RWPE2 (cell line): ENCODE measurements around the gene DGKK.

Source experiments
- ATAC-seq: fragments of 200-7000 bp; cut with Tn5 transposase; 3 replicates; pipeline ENCODE4 v1.9.1; 2021; ENCODE audit warnings: low read depth
- DNase-seq: peaks from one replicate; pipeline ENCODE4 v3.0.0-alpha.2; 2020; ENCODE audit warnings: low spot score
- H3K27ac ChIP-seq: fragments of 450-650 bp; 2 replicates; pipeline ENCODE4 v1.5.1; 2017; ENCODE audit warnings: mild to moderate bottlenecking; ENCODE audit not compliant: poor library complexity, severe bottlenecking
- H3K27me3 ChIP-seq: fragments of 250-450 bp; sonication (Bioruptor Pico); 2 replicates; pipeline ENCODE4 v1.5.1; 2021; ENCODE audit warnings: mild to moderate bottlenecking, moderate library complexity; ENCODE audit not compliant: insufficient read depth, poor library complexity, severe bottlenecking
- H3K36me3 ChIP-seq: fragments of 250-450 bp; sonication (Bioruptor Pico); 2 replicates; pipeline ENCODE4 v1.5.1; 2020; ENCODE audit warnings: low read depth, mild to moderate bottlenecking, moderate library complexity
- H3K4me1 ChIP-seq: fragments of 250-450 bp; sonication (Bioruptor Pico); 2 replicates; pipeline ENCODE4 v1.5.1; 2021; ENCODE audit warnings: mild to moderate bottlenecking, moderate library complexity; ENCODE audit not compliant: insufficient read depth, poor library complexity, severe bottlenecking
- H3K4me3 ChIP-seq: fragments of 250-450 bp; sonication (Bioruptor Pico); 2 replicates; pipeline ENCODE4 v1.5.1; 2021; ENCODE audit warnings: mild to moderate bottlenecking, moderate library complexity; ENCODE audit not compliant: severe bottlenecking
- H3K9me3 ChIP-seq: fragments of 250-450 bp; sonication (Bioruptor Pico); 2 replicates; pipeline ENCODE4 v1.5.1; 2021; ENCODE audit warnings: mild to moderate bottlenecking, moderate library complexity; ENCODE audit not compliant: severe bottlenecking
- TF ChIP-seq, protein P1 (sequence below): fragments of 450-650 bp; IDR thresholded peaks from one replicate; pipeline ENCODE4 v1.5.1; 2017; ENCODE audit warnings: mild to moderate bottlenecking, moderate library complexity; ENCODE audit not compliant: poor library complexity, severe bottlenecking

Gene DGKK

DNA sequence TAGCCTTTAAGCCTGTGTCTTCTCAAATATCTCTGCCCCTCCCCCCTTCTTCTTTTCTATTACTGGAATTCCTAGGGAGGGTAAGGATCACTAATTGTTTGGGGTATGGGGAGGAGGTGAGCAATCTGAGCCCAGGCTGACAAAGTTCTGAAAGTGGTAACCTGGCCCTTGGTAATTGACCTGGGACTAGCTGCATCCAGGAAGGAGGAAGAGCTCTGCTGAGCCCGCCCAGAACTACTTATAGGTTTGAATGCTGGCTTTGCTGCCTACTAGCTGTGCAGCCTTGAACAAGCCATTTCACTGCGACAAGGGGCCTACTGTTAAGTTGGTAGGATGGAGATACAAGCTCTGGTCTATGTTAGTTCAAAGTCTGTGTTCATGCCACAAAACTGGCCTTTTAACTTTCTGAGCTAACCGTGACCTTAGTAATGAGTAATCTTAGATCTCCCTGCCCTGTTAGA, 37.8 kb downstream of the DGKK start:
- TF ChIP-seq, protein P1, sequence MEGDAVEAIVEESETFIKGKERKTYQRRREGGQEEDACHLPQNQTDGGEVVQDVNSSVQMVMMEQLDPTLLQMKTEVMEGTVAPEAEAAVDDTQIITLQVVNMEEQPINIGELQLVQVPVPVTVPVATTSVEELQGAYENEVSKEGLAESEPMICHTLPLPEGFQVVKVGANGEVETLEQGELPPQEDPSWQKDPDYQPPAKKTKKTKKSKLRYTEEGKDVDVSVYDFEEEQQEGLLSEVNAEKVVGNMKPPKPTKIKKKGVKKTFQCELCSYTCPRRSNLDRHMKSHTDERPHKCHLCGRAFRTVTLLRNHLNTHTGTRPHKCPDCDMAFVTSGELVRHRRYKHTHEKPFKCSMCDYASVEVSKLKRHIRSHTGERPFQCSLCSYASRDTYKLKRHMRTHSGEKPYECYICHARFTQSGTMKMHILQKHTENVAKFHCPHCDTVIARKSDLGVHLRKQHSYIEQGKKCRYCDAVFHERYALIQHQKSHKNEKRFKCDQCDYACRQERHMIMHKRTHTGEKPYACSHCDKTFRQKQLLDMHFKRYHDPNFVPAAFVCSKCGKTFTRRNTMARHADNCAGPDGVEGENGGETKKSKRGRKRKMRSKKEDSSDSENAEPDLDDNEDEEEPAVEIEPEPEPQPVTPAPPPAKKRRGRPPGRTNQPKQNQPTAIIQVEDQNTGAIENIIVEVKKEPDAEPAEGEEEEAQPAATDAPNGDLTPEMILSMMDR = no peak
- DNase-seq = no peak

DNA sequence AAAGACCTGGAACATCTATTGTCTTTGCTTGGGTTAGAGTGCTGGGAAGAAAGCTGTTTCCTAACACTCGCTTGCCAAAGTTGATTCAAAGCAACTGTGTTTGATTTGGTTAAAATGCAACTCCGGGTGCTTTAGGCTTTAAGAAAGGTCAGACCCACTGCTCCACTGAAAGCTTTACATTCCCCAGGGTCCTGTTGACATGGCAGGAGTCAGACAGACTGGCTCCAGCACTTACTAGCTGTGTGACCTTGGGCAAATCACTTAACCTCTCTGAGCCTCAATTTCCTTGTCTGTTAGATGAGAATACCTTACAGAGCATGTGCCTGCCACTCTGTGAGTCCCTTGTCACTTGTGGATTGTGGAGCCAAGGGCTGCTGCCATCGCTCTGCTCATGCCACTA, 39.0 kb downstream of the DGKK start:
- no peak for ATAC-seq

More for the DNA sequence above, 37.8 kb downstream of the DGKK start:
- no peak for ATAC-seq
- H3K27me3 ChIP-seq = no peaks in the 10 kb centered on the region
- no peaks in the 10 kb centered on the region for H3K9me3 ChIP-seq
- no peak overlapping the region for H3K4me3 ChIP-seq
- H3K36me3 ChIP-seq = no peaks in the 10 kb centered on the region
- no peak overlapping the region for H3K27ac ChIP-seq
- no peaks in the 10 kb centered on the region for H3K4me1 ChIP-seq

DNA sequence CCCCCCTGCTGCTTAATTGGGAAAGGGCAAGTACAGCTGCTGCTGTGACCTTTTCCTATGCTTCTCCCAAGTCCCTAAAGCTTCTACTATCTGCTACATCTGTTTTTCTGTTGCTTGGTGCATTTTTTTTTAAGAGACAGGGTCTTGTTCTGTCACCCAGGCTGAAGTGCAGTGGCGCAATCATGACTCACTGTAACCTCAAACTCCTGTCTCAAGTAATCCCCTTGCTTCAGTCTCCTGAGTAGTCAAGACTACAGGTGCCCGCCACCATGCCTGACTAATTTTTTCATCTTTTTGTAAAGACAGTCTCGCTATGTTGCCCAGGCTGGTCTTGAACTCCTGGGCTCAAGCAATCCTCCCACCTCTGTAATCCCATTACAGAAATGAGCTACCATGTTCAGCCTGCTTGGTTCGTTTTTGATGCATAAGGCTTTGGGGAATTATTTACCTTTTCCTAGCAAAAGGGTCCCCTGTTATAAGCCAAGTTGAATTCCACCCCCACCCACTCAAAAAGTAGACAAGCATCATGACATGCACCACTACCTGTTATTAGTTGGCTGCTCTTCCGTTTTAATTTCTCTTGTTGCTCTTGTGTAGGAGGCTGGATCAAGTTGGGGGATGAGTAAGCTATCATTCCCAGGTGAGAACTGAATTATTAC, 39.6 kb downstream of the DGKK start:
- H3K4me1 ChIP-seq = no peaks in the 10 kb centered on the region

More for the DNA sequence above, 39.0 kb downstream of the DGKK start:
- H3K27ac ChIP-seq = no peak overlapping the region
- no peaks in the 10 kb centered on the region for H3K9me3 ChIP-seq
- H3K4me3 ChIP-seq = no peak overlapping the region
- no peak for DNase-seq
- H3K4me1 ChIP-seq = no peaks in the 10 kb centered on the region
- no peaks in the 10 kb centered on the region for H3K36me3 ChIP-seq
- TF ChIP-seq, protein P1 = no peak
- H3K27me3 ChIP-seq = no peaks in the 10 kb centered on the region

DNA sequence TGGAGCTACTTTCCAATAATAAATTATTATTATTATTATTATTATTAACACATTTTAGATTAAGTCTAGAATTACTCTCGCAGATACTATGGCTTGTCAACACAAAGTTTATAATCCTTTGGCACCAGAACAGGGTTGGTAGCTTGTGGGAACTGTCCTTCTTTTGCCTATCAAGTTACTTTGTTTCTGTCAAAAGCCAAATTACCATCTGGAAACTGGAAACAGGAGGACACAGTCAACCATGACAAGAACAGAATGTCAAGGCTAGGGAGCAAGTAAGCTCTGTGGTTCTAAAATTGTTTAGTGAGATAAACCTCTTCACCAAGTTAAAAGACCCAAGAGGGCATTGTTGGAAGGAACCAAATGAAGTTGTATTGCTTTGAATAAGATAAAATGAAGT, 42.5 kb downstream of the DGKK start:
- ATAC-seq = no peak
- DNase-seq = no peak
- TF ChIP-seq, protein P1 = no peak
- H3K4me3 ChIP-seq = no peak overlapping the region
- no peaks in the 10 kb centered on the region for H3K27me3 ChIP-seq
- no peaks in the 10 kb centered on the region for H3K36me3 ChIP-seq
- no peaks in the 10 kb centered on the region for H3K9me3 ChIP-seq
- no peak overlapping the region for H3K27ac ChIP-seq
- H3K4me1 ChIP-seq = no peaks in the 10 kb centered on the region

More for the DNA sequence above, 39.6 kb downstream of the DGKK start:
- Histone ChIP-seq H3K27ac (no peak overlapping the region), H3K36me3 (no peaks in the 10 kb centered on the region), H3K4me3 (no peak overlapping the region), H3K9me3 (no peaks in the 10 kb centered on the region), H3K27me3 (no peaks in the 10 kb centered on the region)
- TF ChIP-seq, protein P1 = no peak
- ATAC-seq (no peak), DNase-seq (no peak)

DNA sequence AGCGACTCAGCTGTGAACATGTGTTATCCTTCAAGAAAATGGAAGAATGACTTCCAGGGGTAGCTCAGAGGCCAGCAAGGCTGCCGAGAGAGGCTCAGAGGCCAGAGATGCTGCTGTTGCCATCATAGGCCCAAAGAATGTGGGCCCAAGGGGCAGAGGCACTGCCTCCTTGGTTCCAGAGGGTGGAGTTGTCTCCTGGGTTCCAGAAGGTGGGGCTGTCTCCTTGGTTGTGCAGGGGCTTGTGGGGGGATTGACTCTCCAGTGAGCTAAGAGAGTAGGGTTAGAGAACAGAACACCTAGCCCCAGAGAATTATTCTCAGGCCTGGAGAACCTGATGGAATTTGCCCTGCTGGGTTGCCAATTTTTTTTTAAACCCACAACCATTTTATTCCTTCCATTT, 62.6 kb downstream of the DGKK start:
- Histone ChIP-seq H3K27me3 (no peaks in the 10 kb centered on the region), H3K4me1 (no peaks in the 10 kb centered on the region), H3K4me3 (no peak overlapping the region), H3K36me3 (no peaks in the 10 kb centered on the region), H3K27ac (no peak overlapping the region), H3K9me3 (no peaks in the 10 kb centered on the region)
- ATAC-seq (no peak), DNase-seq (no peak)
- TF ChIP-seq, protein P1 = no peak
